Measurements from ENCODE around the gene KDM7A.
"Not testable (repeated sequence)": the region's sequence is repeated elsewhere in the genome, so short reads cannot be mapped to it uniquely, and the experiment has no call there.

DNA sequence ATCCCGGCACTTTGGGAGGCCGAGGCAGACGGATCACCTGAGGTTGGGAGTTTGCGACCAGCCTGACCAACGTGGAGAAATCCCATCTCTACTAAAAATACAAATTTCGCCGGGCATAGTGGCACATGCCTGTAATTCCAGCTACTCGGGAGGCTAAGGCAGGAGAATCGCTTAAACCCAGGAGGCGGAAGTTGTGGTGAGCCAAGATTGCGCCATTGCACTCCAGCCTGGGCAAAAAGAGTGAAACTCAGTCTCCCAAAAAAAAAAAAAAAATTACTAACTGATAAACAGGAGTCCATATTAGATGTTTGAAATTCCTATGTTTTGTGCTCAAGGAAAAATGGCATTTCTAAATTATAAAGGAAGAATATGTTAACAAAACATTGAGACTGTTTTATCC lies 14.7 kb downstream of the KDM7A start:
- TF ChIP-seq, protein P1, sequence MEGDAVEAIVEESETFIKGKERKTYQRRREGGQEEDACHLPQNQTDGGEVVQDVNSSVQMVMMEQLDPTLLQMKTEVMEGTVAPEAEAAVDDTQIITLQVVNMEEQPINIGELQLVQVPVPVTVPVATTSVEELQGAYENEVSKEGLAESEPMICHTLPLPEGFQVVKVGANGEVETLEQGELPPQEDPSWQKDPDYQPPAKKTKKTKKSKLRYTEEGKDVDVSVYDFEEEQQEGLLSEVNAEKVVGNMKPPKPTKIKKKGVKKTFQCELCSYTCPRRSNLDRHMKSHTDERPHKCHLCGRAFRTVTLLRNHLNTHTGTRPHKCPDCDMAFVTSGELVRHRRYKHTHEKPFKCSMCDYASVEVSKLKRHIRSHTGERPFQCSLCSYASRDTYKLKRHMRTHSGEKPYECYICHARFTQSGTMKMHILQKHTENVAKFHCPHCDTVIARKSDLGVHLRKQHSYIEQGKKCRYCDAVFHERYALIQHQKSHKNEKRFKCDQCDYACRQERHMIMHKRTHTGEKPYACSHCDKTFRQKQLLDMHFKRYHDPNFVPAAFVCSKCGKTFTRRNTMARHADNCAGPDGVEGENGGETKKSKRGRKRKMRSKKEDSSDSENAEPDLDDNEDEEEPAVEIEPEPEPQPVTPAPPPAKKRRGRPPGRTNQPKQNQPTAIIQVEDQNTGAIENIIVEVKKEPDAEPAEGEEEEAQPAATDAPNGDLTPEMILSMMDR (IDR thresholded peaks at IDR 0.05; ENCODE audit: low read depth, low read length), result not testable (repeated sequence)
- TF ChIP-seq POLR2A (IDR thresholded peaks at IDR 0.05; ENCODE audit: extremely low read depth, insufficient read length); MYC (IDR thresholded peaks at IDR 0.05; ENCODE audit: low read depth, low read length): not testable (repeated sequence)

Data from NB4 (cell line).